GM10248 (cell line): ENCODE results near the gene ERP29.

ENCODE experiments used
- CTCF ChIA-PET: fragments of 300-600 bp; sonication (Branson Sonifier 250); formaldehyde crosslinking; extraction: SDS; loops from one replicate; lab custom pipeline; 2021; ENCODE audit warnings: antibody characterized with exemption; lab: Yijun Ruan, JAX
- POLR2A ChIA-PET: fragments of 350-650 bp; sonication (Branson Sonifier 250); formaldehyde crosslinking; extraction: SDS; loops from one replicate; lab custom pipeline; 2020; ENCODE audit warnings: antibody characterized with exemption; lab: Yijun Ruan, JAX
- DNase-seq: peaks from one replicate; pipeline ENCODE4 v3.0.0; 2012; ENCODE audit errors: extremely low spot score
- TF ChIP-seq, protein P1 (sequence below): IDR thresholded peaks from 2 replicates; pipeline ENCODE4 v1.5.1; 2012; ENCODE audit warnings: mild to moderate bottlenecking, low read depth; ENCODE audit errors: extremely low read depth, missing control alignments, control extremely low read depth

Gene ERP29

GRCh38 chr12:112061137-112061536 is 47.9 kb downstream of the ERP29 start:
- ChIA-PET CTCF (no interaction called here), POLR2A (no interaction called here)
- DNase-seq: no peak
- TF ChIP-seq, protein P1, sequence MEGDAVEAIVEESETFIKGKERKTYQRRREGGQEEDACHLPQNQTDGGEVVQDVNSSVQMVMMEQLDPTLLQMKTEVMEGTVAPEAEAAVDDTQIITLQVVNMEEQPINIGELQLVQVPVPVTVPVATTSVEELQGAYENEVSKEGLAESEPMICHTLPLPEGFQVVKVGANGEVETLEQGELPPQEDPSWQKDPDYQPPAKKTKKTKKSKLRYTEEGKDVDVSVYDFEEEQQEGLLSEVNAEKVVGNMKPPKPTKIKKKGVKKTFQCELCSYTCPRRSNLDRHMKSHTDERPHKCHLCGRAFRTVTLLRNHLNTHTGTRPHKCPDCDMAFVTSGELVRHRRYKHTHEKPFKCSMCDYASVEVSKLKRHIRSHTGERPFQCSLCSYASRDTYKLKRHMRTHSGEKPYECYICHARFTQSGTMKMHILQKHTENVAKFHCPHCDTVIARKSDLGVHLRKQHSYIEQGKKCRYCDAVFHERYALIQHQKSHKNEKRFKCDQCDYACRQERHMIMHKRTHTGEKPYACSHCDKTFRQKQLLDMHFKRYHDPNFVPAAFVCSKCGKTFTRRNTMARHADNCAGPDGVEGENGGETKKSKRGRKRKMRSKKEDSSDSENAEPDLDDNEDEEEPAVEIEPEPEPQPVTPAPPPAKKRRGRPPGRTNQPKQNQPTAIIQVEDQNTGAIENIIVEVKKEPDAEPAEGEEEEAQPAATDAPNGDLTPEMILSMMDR: no peak

DNA sequence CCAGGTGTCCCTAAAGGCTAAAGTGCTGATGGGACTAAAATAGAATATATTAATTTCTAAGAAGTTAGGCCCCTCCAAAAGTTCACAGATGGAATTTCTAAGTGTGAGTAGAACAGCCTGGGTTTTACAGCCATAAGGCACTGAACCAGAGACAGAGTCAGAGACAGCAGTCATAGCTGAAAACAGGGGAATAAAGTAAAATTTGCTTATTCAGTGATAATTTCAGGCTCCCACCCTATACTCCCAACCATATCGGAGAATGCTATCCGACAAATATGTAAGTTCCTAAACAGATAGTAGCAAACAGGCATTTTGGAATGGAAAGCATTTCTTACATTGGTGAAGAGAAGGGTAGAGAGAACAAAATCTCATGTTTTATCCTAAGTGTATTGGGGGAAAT is 50.0 kb downstream of the ERP29 start:
- no peak for DNase-seq
- TF ChIP-seq, protein P1: no peak
- POLR2A ChIA-PET: no interaction called here
- CTCF ChIA-PET: interaction anchor here (0.8 kb wide), 1 partner anchor 9 kb away, joined by 3 read pairs; no protein-coding TSS in a partner anchor

- DNase-seq: no peak
- CTCF ChIA-PET: interaction anchor here (1.2 to 2.9 kb wide), 2 partner anchors 12 to 52 kb away, joined by 4 to 10 read pairs; no protein-coding TSS in a partner anchor
- TF ChIP-seq, protein P1: no peak
- POLR2A ChIA-PET: no interaction called here
These were observed 53.3 kb downstream of the ERP29 start for GRCh38 chr12:112066566-112066965.
